HG03280 (cell line): Measurements from ENCODE around the gene CHN1.

Experiments
- ATAC-seq: cut with Tn5 transposase; IDR thresholded peaks from one replicate; pipeline ENCODE4 v1.9.1; 2021; ENCODE audit warnings: mild to moderate bottlenecking, moderate library complexity; ENCODE audit not compliant: unreplicated experiment

Gene CHN1, protein sequence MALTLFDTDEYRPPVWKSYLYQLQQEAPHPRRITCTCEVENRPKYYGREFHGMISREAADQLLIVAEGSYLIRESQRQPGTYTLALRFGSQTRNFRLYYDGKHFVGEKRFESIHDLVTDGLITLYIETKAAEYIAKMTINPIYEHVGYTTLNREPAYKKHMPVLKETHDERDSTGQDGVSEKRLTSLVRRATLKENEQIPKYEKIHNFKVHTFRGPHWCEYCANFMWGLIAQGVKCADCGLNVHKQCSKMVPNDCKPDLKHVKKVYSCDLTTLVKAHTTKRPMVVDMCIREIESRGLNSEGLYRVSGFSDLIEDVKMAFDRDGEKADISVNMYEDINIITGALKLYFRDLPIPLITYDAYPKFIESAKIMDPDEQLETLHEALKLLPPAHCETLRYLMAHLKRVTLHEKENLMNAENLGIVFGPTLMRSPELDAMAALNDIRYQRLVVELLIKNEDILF

DNA sequence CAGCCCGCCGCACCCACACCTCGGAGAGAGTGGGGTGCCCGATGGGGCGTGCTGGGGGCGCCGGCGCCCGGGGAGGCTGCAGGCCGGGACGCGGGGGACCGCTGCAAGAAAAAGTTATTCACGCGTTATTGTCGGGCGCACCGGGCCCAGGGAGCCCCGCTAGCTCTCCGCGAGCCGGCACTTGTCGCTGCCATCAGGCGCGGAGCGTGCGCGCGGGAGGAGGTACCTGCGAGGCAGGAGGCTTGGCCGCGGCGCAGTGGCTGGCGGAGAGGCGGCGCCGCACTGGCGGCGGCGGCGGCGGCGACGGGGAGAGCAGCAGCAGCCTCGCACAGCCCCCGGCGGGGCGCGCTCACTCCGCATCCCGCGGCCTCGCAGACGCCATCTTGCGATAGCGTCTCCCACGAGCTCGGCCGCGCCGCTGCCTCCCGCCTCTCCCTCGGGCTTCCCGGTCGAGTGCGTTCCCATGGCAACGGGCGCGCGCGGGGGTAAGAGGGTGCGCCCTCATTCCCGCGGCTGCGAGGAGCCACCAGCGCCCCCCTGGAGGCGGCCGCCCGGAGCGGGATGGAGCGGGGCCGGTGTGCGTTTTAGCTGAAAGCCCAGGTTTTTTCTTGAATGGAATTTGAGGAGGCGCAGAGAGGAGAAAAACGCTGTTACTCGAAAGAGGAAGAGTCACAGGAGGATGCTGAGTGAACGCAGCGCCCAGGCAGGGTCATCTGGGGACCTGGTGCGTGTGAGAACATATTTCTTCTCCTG lies at the start of gene CHN1:
CHN1 (minus strand) TSS at position 402 of the 753 bp plus-strand sequence. CDS start 469 bp downstream, outside the sequence.
- ATAC-seq = peak; percentile 82

DNA sequence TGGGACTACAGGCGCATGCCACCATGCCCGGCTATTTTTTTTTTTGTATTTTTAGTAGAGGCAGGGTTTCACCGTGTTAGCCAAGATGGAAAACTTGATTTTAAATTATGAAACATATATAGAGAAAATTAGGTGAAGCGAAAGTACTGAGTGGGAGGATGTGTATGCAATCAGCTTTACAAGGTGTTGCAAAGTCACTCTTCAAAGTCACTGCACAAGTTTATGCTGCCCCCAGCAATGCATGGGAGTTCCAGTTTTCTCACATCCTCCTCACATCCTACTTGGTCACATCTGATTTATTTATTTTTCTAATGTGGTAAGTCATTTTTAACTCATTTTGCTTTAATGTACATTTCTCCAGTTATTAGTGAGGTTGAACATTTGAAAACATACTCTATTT lies 49.2 kb upstream of the CHN1 start:
- no peak for ATAC-seq

DNA sequence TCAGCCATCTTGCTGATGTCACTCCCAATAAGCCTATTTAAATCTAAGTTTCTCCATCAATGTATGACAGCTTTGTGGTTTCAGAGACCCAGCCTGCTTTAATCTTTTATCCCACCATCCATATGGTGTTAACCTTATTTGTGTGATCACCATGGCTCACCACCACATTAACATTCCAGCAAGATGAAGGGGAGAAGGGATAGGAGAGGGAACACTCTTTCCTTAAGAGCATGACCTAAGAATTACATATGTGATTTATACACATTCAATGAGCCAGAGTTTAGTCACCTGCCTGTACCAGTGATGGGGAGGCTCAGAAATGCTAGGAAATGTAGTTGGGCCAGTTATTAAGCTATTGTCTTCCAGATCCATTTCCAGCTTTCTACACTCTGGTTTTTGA lies 44.5 kb upstream of the CHN1 start:
- ATAC-seq = no peak

GRCh38 chr2:175048275-175048674 lies 43.1 kb upstream of the CHN1 start:
- no peak for ATAC-seq

DNA sequence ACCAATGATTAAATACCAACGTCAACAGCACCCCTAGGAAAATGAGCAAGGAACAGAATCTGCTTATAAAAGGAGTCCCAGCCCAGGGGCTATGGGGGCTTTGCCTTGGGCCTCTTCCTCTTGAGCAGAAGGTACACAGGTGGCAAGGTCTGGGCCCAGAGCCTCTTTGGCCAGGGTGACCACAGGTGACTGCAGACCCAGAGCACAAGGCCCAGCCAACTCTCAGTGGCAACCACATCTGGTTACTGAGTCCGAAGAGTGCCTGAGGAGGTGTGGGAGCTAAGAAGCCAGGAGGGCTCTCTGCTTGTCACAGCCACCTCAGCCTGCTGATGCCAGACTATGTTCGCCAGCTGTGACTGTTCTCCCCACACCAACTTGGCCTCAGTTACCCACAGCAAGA lies 34.3 kb upstream of the CHN1 start:
- no peak for ATAC-seq

GRCh38 chr2:175039031-175039430 lies 33.9 kb upstream of the CHN1 start:
- ATAC-seq = no peak

DNA sequence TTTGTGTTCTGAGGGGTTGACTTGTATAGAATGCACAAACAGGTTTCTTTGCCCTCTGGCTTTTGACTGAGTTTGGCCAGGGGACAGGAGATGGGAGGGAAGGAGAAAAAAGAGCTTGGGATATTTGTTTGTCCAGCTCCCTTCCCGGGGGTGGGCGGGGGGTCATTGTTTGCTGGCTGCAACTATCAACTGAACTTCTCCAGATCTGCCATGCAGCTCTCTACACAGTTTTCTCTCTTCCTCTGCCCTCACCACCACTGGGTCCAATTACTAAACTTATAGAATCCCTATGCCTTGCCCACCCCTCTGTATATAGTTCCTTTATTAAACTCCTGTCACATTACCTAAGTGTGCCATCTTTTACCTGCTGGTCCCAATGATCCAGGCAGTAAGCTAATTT lies 32.8 kb upstream of the CHN1 start:
- no peak for ATAC-seq

DNA sequence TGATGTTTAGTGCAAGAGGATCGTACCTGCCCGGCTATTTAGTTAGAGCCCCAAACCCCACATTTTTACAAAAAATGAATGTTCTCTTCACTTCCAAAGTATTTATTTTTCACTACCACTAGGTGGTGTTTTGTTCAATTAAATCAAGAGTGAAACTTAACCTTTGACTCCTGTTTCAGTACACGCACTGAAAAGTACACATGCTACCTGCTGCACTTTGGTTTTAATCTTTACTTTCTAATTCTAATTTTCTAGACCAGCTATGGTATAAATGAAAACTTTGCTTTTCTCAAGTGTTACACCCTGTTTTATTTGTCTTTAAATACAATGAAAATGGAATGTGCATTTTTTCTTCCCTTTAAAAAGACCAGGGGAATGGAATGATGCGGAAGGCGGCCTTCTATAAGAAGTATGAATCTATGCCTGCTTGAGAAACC lies 31.4 kb upstream of the CHN1 start:
- ATAC-seq = no peak

- ATAC-seq = no peak
Observed at GRCh38 chr2:175035806-175036205, 30.6 kb upstream of the CHN1 start.

- ATAC-seq = no peak
Observed at GRCh38 chr2:175034716-175035115, 29.5 kb upstream of the CHN1 start.

DNA sequence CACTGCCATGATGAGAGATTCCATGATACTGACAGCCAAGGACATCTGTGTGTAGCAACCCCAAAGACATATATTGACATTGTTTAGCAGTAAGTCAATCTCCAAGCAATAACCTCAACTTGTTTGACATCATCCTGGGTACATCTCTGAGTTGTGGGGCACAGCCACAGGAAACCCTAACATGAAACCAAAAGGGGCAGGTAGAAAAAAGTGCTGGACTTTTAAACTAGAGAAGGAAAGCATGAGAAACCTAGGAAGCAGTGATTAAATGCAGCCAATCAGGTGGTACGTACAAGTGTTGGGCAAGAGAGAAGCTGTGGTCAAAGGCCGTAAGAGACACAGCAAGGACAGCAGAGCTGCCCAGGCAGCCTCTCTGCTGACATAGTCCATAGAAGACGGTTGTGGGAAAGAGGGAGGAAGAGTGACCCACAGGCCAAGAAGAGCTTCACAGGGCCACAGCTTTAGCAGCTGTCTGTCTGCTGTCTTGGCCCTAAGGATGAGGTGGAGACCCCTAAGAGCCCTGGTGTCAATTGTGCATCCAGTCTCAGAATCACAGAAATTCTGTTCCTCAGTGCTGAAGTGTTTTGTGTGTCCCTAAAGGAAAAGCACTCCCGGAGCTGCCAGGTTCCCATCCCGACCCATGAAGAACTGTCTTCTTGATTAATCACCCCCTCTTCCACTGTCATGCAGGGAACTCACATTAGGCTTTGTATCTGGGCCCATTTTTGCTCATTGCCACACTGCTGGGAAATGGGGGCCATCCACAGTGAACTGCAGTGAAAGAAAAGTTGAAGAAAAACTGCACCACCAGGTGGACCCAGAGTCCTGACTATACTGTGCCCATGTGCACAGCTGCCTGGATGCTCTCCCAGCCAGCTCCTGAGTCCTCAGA lies 25.4 kb upstream of the CHN1 start:
- no peak for ATAC-seq

DNA sequence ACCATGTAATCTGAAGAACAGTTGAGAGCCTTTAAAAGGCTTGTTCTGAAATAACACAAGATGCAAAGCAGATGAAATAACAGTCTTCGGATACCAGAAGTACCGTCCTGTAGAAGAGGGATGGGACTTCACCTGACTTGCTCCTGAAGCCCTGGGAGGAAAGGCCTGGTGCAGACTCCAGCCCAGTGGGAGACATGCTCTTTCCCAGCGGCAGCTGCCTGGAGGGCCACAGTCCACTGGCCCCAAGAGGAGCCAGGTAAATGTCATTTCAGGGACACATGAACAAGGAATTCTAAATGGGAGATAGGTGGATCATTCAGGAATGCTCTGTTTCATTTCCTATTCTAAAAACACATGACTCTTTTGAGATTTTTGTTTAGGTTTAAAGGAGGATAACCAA lies 22.6 kb upstream of the CHN1 start:
- no peak for ATAC-seq

GRCh38 chr2:175026385-175026784 lies 21.2 kb upstream of the CHN1 start:
- ATAC-seq = no peak

DNA sequence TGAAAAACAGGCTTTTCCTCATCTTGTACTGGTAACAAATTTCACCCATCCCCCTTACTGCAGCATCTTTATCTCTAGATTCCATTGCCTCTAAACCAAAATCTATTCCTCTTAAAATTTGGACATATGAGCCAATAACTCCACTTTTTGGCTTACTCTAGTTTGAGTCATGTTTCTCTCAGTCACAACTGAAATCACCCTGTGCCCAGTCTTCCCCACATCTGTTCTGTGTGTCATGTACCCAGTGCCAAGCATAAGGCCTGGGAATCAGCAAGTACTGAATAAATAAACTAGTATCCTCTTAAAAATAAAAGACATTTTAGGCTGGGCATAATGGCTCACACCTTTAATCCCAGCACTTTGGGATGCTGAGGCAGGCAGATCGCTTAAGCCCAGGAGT lies 20.8 kb upstream of the CHN1 start:
- ATAC-seq = no peak

DNA sequence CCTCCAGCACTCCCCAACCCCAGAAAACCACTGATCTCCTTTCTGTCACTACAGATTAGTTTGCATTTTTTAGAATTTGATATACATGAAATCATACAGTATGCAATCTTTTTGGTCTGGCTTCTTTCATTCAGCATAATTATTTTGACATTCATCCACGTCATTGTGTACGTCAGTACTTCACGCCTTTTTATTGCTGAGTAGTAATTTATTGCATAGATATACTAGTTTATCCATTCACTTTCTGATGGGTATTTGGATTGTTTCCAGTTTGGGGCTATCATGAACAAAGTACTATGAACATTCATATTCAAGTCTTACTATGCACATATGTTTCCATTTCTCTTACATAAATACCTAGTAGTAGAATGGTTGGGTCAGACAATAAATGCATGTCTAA lies 20.1 kb upstream of the CHN1 start:
- no peak for ATAC-seq

- no peak for ATAC-seq
Observed at GRCh38 chr2:175022923-175023322, 17.7 kb upstream of the CHN1 start.

- no peak for ATAC-seq
Observed at GRCh38 chr2:175019566-175020327, 14.6 kb upstream of the CHN1 start.

DNA sequence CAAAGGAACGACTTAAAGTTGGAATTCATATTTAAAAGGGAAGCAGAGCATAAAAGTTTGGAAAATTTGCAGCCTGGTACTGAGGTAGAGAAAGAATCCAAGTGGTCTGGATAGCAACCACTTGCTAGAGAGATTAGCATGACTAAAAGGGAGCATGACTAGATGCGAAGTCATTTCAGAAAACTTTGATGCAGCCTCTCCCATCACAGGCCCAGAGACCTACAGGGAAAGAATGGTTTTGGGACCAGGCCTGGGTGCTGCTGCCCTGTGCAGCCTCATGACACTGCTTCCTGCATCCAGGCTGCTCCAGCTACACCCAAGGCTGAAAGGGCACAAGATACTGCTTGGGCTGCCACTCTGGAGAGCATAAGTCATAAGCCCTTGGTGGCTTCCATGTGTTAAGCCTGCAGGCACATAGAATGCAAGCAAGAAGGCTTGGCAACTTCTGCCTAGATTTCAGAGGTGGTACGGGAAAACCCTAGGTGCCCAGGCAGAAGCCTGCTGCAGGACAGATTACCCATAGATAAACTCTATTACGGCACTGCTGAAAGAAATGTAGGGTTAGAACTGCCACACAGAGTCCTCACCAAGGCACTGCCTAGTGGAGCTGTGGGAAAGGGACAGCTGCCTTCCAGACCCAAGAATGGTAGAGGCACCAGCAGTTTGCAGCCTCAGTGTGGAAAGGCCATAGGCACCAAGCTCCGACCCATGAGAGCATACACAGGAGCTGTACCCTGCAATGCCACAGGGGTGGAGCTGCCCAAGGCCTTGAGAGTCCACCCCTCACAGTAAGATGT lies 12.6 kb upstream of the CHN1 start:
- ATAC-seq = no peak

DNA sequence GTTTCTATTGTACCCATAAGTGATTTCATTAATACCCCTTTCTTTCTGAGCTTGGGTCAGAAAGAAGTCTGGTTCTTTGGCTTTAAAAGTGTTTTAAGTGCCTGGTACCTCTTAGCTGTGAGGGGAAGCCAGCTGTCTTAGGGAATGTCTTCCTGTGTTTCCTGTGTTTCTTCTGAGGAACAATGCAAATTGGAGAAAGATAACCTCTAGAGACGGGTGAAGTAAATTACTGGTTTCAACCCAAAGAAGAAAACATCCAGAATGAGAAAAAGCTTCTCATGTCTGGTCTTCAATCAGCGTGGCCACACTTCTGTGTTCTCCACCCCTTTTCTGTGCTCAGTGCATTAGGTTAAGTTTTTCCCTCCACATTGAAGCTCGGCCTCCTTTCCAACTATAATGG lies 10.2 kb upstream of the CHN1 start:
- no peak for ATAC-seq

GRCh38 chr2:175012516-175012915 lies 7.3 kb upstream of the CHN1 start:
- no peak for ATAC-seq
